Measurements from ENCODE around the gene ARHGAP25.

The ARHGAP25 gene

GRCh38 chr2:68767996-68768395 lies 33.4 kb downstream of the ARHGAP25 start:
- DNase-seq = no peak

- no peak for DNase-seq
These were observed 33.9 kb downstream of the ARHGAP25 start for GRCh38 chr2:68768461-68768860.

GRCh38 chr2:68768951-68769350 lies 34.3 kb downstream of the ARHGAP25 start:
- DNase-seq = no peak

GRCh38 chr2:68769586-68770270 lies 35.1 kb downstream of the ARHGAP25 start:
- no peak for DNase-seq

GRCh38 chr2:68770271-68771111 lies 35.9 kb downstream of the ARHGAP25 start:
- no peak for DNase-seq

DNA sequence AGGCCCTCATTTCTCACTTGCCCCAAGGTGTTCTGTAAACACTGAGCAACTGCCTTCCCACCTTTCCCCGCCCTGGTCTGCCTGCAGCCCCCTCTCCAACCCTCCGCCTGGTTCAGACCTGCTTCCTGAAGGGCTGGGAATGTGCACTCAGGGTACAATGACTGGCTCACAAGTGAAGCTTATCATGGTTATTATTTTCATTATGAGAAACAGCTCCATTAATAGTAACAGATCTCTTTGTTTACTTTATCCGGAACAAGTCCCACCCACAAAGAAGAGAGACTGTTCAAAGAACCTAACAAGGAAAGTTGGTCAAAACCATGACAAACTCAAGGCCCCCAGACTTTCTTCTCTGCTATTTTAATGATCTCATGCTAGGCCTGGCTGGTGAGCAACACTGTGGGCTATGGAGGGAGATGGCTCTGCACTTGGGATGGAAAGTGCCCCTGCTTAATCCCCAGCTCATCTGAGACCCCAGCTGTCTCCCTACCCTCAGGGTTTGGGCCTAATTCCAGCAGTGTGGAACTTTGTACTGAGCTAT lies 36.7 kb downstream of the ARHGAP25 start:
- DNase-seq = no peak

GRCh38 chr2:68772109-68772508 lies 37.5 kb downstream of the ARHGAP25 start:
- DNase-seq = no peak

- peak; percentile 36 for DNase-seq
These were observed 40.1 kb downstream of the ARHGAP25 start for GRCh38 chr2:68774569-68775271.

DNA sequence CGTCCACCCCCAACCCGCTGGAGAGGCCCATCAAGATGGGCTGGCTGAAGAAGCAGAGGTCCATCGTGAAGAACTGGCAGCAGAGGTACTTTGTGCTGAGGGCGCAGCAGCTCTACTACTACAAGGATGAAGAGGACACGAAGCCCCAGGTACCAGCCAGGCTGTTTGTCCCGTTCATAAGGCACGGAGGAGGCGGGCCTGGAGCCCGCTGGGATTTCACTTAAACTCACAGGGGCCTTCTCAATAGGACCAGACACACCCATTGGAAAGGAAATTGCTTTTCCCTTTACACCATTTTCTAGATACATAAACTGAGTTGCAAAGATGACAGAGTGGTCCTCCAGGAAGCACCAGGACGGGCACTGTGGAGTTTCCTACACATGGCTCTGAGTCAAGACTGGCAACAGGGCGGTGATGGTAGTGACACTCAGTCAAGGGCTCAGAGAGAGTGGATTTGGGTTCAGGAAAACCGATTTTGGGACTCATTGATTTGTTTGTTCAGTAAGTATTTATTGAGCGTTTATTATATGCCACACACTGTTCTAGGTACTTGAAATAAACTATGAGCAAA lies 40.7 kb downstream of the ARHGAP25 start:
- no peak for DNase-seq

DNA sequence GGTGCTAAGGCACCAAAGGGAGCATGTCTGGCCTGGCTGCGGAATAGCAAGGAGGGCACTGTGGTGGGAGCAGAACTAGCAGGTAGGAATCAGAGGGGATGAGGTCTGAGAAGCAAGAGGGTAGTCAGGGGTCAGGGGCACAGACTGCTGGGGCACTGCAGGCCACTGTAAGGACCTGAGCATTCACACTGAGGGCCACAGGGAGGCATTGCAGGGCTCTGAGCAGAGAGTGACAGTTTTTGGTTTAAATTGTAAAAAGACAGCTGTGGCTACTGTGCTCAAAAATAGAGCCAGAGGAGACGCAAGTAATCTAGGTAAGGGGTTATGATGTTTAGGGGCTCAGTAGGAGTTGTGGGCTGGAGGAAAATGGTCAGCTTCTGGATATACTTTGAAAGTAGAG lies 41.5 kb downstream of the ARHGAP25 start:
- no peak for DNase-seq

DNA sequence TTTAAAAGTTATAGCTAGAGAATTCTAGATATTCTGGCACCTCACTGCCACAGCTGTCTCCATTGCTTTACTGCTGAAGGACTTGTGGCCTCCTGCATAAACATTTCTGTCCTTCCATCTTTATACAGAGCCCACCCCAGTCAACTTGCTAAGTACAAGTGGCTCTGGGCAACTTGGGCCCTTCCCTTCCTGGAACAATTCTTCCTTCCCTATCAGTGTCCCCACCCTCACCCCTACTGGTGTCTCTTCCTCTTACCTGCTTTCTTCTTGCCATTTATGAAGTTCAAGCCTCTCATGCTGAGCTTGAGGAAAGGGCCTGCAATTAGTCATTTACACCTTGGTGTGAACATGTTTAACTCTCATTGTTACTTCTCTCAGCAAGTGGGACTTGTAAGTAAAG lies 45.0 kb downstream of the ARHGAP25 start:
- no peak for DNase-seq

DNA sequence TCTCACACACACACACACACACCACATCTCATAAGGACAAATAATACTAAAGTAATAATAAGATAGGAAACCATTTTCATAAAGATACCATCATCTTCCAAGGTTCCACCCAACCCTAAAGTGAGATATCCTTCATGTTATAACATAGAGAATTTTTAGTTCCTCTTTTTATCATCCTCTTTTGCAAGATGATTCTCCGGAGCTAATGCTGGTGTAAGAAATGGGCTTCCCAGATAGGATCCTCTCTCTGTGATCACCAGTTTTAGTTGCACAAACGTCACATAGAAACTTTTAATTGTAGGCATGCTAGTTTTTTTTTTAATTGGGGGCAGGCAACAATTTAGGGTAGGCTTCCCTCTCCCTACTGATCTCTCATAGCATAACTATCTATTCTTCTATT lies 49.6 kb downstream of the ARHGAP25 start:
- no peak for DNase-seq

- DNase-seq = no peak
These were observed 50.3 kb downstream of the ARHGAP25 start for GRCh38 chr2:68784915-68785314.

- DNase-seq = no peak
These were observed 52.7 kb downstream of the ARHGAP25 start for GRCh38 chr2:68787356-68787755.

GRCh38 chr2:68789603-68790002 lies 55.0 kb downstream of the ARHGAP25 start:
- no peak for DNase-seq

DNA sequence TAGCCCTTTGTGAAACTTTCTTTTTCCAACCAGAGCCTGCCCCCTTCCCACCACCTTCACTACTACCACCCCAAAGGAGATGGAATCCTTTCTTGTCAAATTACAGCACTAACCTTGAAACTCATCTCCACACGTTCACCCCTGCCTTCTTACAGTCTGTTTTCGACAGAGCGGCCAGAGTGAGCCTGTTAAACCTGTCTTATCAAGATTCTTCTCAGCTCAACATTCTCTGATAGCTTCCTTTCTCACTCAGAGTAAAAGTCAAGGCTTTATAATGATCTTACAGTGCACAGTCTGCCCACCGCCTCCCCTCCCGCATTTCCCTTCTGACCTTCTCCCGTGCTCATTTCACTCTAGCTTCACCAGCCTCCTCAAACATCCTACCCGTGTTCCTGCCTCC lies 56.0 kb downstream of the ARHGAP25 start:
- no peak for DNase-seq

DNA sequence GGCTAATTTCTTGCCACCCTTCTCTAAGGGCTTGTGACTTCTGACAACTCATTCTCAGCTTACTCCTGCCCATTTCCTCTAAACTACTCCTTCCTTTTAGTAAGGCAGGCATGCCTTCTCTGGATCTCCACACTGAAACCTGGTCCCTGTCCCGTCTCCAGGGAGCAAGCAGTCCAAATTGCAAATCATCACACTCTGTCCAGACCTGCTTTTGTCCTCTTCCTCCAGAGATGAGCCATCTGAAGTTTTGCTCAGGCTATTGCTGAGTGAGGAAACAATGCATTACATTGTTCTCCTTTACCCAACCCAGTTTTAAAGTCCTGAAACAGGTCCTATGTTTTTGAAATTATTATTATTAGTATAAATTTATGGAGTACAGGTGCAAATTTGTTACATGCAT lies 57.3 kb downstream of the ARHGAP25 start:
- no peak for DNase-seq

GRCh38 chr2:68792751-68793150 lies 58.1 kb downstream of the ARHGAP25 start:
- DNase-seq = no peak

DNA sequence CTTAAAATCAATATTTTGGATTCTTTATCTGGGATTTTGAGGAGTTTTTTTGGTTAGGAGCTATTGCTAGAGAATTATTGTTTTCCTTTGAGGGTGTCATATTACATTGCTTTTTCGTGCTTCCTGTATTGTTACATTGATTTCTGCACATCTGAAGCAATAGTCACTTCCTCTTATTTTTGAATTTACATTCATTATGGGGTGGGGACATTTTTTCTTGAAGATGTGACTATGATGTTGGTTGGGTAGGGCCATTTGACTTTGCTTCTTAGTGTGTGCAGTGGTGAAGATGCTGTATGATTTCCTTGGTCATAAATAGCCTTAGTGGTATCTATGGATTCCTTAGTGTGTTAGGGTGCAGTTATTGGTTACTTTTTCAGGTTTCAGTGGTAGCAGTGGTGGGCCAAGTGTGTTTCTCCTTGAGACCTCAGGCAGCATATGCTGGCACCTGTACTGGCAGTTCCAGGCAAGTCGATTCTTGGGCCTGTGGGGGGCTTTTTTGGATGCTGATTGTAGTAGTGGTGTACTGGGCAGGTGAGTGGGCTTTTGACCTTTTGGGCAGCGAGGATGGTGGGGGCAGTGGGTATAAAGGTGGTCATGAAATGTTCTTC lies 61.8 kb downstream of the ARHGAP25 start:
- no peak for DNase-seq

GRCh38 chr2:68798569-68798968 lies 64.0 kb downstream of the ARHGAP25 start:
- DNase-seq = no peak

DNA sequence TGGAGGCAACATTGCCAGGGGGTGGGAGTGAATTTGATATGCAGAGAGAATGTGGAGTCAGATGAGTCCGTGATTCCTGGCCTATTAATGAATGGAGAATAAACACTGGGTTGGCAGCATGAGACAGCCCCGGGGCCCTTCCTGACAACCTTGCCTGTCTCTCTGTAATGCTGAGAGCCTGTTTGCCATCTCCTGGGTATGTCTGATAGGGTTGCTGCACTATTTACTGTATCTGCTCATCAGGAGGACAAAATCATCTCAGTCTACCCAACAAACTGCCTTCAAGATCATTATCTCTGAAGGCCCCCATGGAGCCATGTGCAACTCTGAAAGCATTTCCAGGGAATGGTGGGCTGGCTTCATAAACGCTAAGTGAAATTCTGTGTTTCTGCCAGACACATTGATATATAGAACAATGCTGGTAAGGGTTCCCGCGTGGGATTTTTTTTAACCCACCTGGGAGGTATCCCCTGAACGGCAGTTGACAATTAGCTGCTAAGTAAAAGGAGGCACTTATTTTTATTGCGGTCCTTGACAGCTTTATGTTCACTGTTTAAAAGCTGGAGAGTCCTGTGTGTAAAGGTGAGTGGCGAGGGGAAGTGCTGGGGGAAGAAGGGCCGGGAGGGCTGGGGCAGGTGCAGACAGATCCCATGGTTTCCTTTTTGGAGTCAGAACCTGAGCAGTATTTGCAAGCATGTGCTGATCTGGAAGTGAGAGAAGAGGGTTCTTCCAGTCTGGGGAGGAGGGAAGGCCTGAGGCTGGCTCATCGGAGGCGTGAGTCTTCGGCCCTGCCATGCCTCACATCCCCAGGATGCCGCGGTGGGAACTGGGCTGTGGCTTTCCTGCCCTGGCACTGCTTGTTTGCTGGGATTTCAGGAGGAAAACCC lies 64.8 kb downstream of the ARHGAP25 start:
- DNase-seq = no peak

DNA sequence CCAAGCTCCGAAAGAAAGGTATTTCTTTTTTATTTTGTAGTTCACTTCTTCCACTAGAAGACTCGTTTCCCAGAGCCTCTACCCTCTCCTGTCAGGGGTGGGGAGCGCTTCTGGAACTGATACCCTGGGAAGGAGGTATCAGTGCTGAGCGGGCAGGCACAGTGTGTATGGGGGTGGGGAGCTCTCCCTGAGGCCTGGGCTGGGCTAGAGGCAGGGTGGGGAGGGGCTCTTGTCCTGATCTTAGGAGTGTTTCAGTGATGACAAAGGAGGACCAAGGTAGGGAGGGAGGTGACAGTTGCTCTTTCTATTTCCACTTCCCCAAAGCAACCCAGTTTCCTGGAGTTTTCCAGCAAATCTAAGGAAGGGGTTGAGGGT lies 65.4 kb downstream of the ARHGAP25 start:
- DNase-seq = no peak
